ENCODE data around the gene CSHL1. TPM values are rescaled to one million over a fixed set of nuclear protein-coding genes. Genes with fewer than 3 reads are reported as not detected.
"Not testable (repeated sequence)": the region's sequence is repeated elsewhere in the genome, so short reads cannot be mapped to it uniquely, and the experiment has no call there.

CSHL1 gene
- total and polyA plus RNA-seq, 2 experiments from 2014 or later, result 0.44 TPM; not detected in 1

- H3K27me3 Mint-ChIP-seq (ENCODE audit: insufficient read depth, low read depth, poor library complexity); DNase-seq (ENCODE audit: low spot score); H3K27ac Mint-ChIP-seq; ATAC-seq; H3F3A ChIP-seq (replicated peaks; ENCODE audit: low read depth); H3K4me1 ChIP-seq (ENCODE audit: insufficient read depth); H2AFZ ChIP-seq; H3K4me2 ChIP-seq; H3K27ac ChIP-seq (ENCODE audit: low read depth); H3K36me3 ChIP-seq (ENCODE audit: insufficient read depth); H3K4me3 ChIP-seq; H4K20me1 ChIP-seq (replicated peaks; ENCODE audit: insufficient read depth); H3K9me2 ChIP-seq (ENCODE audit: insufficient read depth); H3K36me3 Mint-ChIP-seq (ENCODE audit: low read depth); H3K4me3 Mint-ChIP-seq; H3K27me3 ChIP-seq (ENCODE audit: insufficient read depth); H3K9me3 Mint-ChIP-seq; H3K79me2 ChIP-seq (replicated peaks; ENCODE audit: insufficient read depth): not testable (repeated sequence)
- peaks cover 20% of the 10 kb centered on the region for H3K4me1 Mint-ChIP-seq
Observed at GRCh38 chr17:63909586-63909985, 1.5 kb downstream of the CSHL1 start.

GRCh38 chr17:63907161-63907778, 3.8 kb downstream of the CSHL1 start:
- TF ChIP-seq CTCF (conservative IDR thresholded peaks at IDR 0.05; ENCODE audit: low read depth in 2 of 2), result peak; percentile 54 to 60
- 0 out of 2 replicates have a peak, but pooled peaks have one; percentile 20 for TF ChIP-seq NANOG (IDR thresholded peaks at IDR 0.05; ENCODE audit: borderline replicate concordance)
- H3K4me3 Mint-ChIP-seq; H3K79me2 ChIP-seq (replicated peaks; ENCODE audit: insufficient read depth): not testable (repeated sequence)

GRCh38 chr17:63904796-63905195, 6.3 kb downstream of the CSHL1 start:
- H4K20me1 ChIP-seq (replicated peaks; ENCODE audit: insufficient read depth); H3K4me1 Mint-ChIP-seq; H3K27me3 ChIP-seq (ENCODE audit: insufficient read depth); H3K79me2 ChIP-seq (replicated peaks; ENCODE audit: insufficient read depth); H3K4me1 ChIP-seq (ENCODE audit: insufficient read depth); ATAC-seq; H3K27me3 Mint-ChIP-seq (ENCODE audit: insufficient read depth, low read depth, poor library complexity); H3K27ac ChIP-seq (ENCODE audit: low read depth); H3K4me2 ChIP-seq; H3K27ac Mint-ChIP-seq; H3K36me3 ChIP-seq (ENCODE audit: insufficient read depth); DNase-seq (ENCODE audit: low spot score); H3K4me3 Mint-ChIP-seq; H3K9me2 ChIP-seq (ENCODE audit: insufficient read depth); H3F3A ChIP-seq (replicated peaks; ENCODE audit: low read depth); H3K9me3 Mint-ChIP-seq; H3K4me3 ChIP-seq; H3K36me3 Mint-ChIP-seq (ENCODE audit: low read depth); H2AFZ ChIP-seq: not testable (repeated sequence)

More at GRCh38 chr17:63907161-63907778, 3.8 kb downstream of the CSHL1 start:
- H3K4me3 ChIP-seq; H3K4me1 ChIP-seq (ENCODE audit: insufficient read depth); H3K36me3 Mint-ChIP-seq (ENCODE audit: low read depth); H4K20me1 ChIP-seq (replicated peaks; ENCODE audit: insufficient read depth); H3K27me3 Mint-ChIP-seq (ENCODE audit: insufficient read depth, low read depth, poor library complexity); H3K9me3 Mint-ChIP-seq; H3K27ac Mint-ChIP-seq; H3K9me2 ChIP-seq (ENCODE audit: insufficient read depth); H3F3A ChIP-seq (replicated peaks; ENCODE audit: low read depth); H3K36me3 ChIP-seq (ENCODE audit: insufficient read depth); H3K27me3 ChIP-seq (ENCODE audit: insufficient read depth); H2AFZ ChIP-seq: not testable (repeated sequence)
- ATAC-seq (peak; percentile 84), DNase-seq (ENCODE audit: low spot score) (peak; percentile 71)
- Histone ChIP-seq H3K27ac (ENCODE audit: low read depth) (0 out of 2 replicates have a peak overlapping the region, but pooled peaks have one; percentile 29), H3K4me2 (peak overlapping the region; percentile 22; the same call in 1 of the 2 replicates)
- peaks cover 20% of the 10 kb centered on the region for H3K4me1 Mint-ChIP-seq

- H3K4me3 ChIP-seq; H3K27me3 Mint-ChIP-seq (ENCODE audit: insufficient read depth, low read depth, poor library complexity); H2AFZ ChIP-seq; H3K4me1 Mint-ChIP-seq; H4K20me1 ChIP-seq (replicated peaks; ENCODE audit: insufficient read depth); H3K4me3 Mint-ChIP-seq; H3K36me3 ChIP-seq (ENCODE audit: insufficient read depth); H3K36me3 Mint-ChIP-seq (ENCODE audit: low read depth); H3K27me3 ChIP-seq (ENCODE audit: insufficient read depth); H3K27ac ChIP-seq (ENCODE audit: low read depth); H3K9me3 Mint-ChIP-seq; H3K4me2 ChIP-seq; H3K4me1 ChIP-seq (ENCODE audit: insufficient read depth); H3K79me2 ChIP-seq (replicated peaks; ENCODE audit: insufficient read depth); H3K9me2 ChIP-seq (ENCODE audit: insufficient read depth); H3F3A ChIP-seq (replicated peaks; ENCODE audit: low read depth): not testable (repeated sequence)
- 0 out of 2 replicates have a peak overlapping the region, but pooled peaks have one; percentile 54 for H3K27ac Mint-ChIP-seq
- peak; percentile 61 for ATAC-seq
- peak; percentile 40 to 55 for TF ChIP-seq CTCF (conservative IDR thresholded peaks at IDR 0.05; ENCODE audit: low read depth in 2 of 2)
- DNase-seq (ENCODE audit: low spot score), result peak; percentile 24
Observed at GRCh38 chr17:63903787-63904201, 7.3 kb downstream of the CSHL1 start.

- H3K9me2 ChIP-seq (ENCODE audit: insufficient read depth); H3K27me3 ChIP-seq (ENCODE audit: insufficient read depth); ATAC-seq; H3K27ac ChIP-seq (ENCODE audit: low read depth); H3K9me3 Mint-ChIP-seq; H3K27ac Mint-ChIP-seq; H3K4me1 ChIP-seq (ENCODE audit: insufficient read depth); H4K20me1 ChIP-seq (replicated peaks; ENCODE audit: insufficient read depth); H2AFZ ChIP-seq; H3K36me3 Mint-ChIP-seq (ENCODE audit: low read depth); H3K4me3 Mint-ChIP-seq; H3K4me2 ChIP-seq; H3K79me2 ChIP-seq (replicated peaks; ENCODE audit: insufficient read depth); H3F3A ChIP-seq (replicated peaks; ENCODE audit: low read depth); H3K27me3 Mint-ChIP-seq (ENCODE audit: insufficient read depth, low read depth, poor library complexity); DNase-seq (ENCODE audit: low spot score); H3K36me3 ChIP-seq (ENCODE audit: insufficient read depth); H3K4me3 ChIP-seq; H3K4me1 Mint-ChIP-seq: not testable (repeated sequence)
Observed at GRCh38 chr17:63901971-63902370, 9.1 kb downstream of the CSHL1 start.
